Heart right ventricle (tissue), 16 donors: ENCODE measurements around the gene TMC8. TPM values are rescaled to one million over a fixed set of nuclear protein-coding genes. Genes with fewer than 3 reads are reported as not detected.

ENCODE experiments used
- ATAC-seq, 8 donors: fragments of 200-7000 bp; cut with Tn5 transposase; one replicate each; pipeline ENCODE4 v1.9.1; 2020; ENCODE audit warnings: mild to moderate bottlenecking in 8 of 8, moderate library complexity in 8 of 8, moderate number of reproducible peaks in 1 of 8
- DNase-seq, 2 donors: peaks; one replicate each; pipeline ENCODE4 v3.0.0-alpha.2; 2020
- H3K27ac ChIP-seq, 10 donors: fragments of 200-600 bp; sonication (generic) in 2 of 10; one replicate each; pipeline versions ENCODE4 v1.5.0 to v1.8.0; 2020 to 2022; ENCODE audit warnings: mild to moderate bottlenecking in 3 of 10
- H3K27me3 ChIP-seq, 7 donors: fragments of 200-600 bp; one replicate each; pipeline ENCODE4 v1.8.0; 2021 to 2022; ENCODE audit warnings: mild to moderate bottlenecking in 2 of 7
- H3K36me3 ChIP-seq, 9 donors: fragments of 200-600 bp; sonication (generic) in 1 of 9; one replicate each; pipeline versions ENCODE4 v1.5.0 to v1.8.0; 2020 to 2022; ENCODE audit warnings: mild to moderate bottlenecking in 2 of 9
- H3K4me1 ChIP-seq, 9 donors: fragments of 200-600 bp; sonication (generic) in 1 of 9; one replicate each; pipeline versions ENCODE4 v1.5.0 to v1.8.0; 2020 to 2022; ENCODE audit warnings: mild to moderate bottlenecking in 4 of 9
- H3K4me3 ChIP-seq, 10 donors: fragments of 200-600 bp; sonication (generic) in 2 of 10; one replicate each; pipeline versions ENCODE4 v1.5.0 to v1.8.0; 2020 to 2022; ENCODE audit warnings: mild to moderate bottlenecking in 7 of 10, moderate library complexity in 2 of 10
- H3K9me3 ChIP-seq, 11 donors: fragments of 200-600 bp in 10 of 11; sonication (generic) in 2 of 11; one replicate each; pipeline versions ENCODE4 v1.5.0 to v1.8.0; 2013 to 2022; ENCODE audit warnings: mild to moderate bottlenecking in 2 of 11, control low read depth in 1 of 11, moderate library complexity in 1 of 11
- CTCF ChIP-seq, 9 donors: fragments of 200-600 bp; sonication (generic) in 2 of 9; IDR thresholded peaks; one replicate each; pipeline versions ENCODE4 v1.5.0 to v1.8.0; 2021 to 2022; ENCODE audit warnings: antibody characterized with exemption in 9 of 9, mild to moderate bottlenecking in 5 of 9, moderate library complexity in 1 of 9
- WGBS, 2 donors: extraction: QIAGEN DNeasy Blood & Tissue Kit; methylation state at CpG; one replicate each; pipeline ENCODE4 v1.1.7; 2013; ENCODE audit warnings: inconsistent platforms in 1 of 2; 5-methylcytosine and 5-hydroxymethylcytosine counted together
- intact Hi-C, 10 donors: fragments of 100-400 bp; cut with DNase I; formaldehyde crosslinking; loops; one replicate each; pipeline versions ENCODE4 v1.11.1 to v1.14.2; 2022
- polyA plus RNA-seq, 2 donors: library from polyadenylated mRNA; stranded (reverse); fragments of 200-250 nt; gene quantifications; one replicate each; pipeline ENCODE4 v1.2.3, GENCODE V29; 2013
- total RNA-seq, 10 donors: library from RNA; stranded (reverse); fragmentation: NEBNext Ultra II Directional in 3 of 10; extraction: Animal tissue kit (Norgen Biotek cat#: 25700) in 3 of 10; gene quantifications; one replicate each; pipeline versions ENCODE4 v1.2.1 to v1.2.4, GENCODE V29; 2021 to 2023
- donor health status: Arrhythmogenic right ventricular cardiomyopathy.
- donor health status: ischemic (EF 13 %, LVEDD 7.1; RV severe dilation, severe dysfunction).
- donor health status: healthy with polysubstance abuse.
- donor health status: DM: no; HTN: yes; CAD: no.
- donor health status: DM: no; HTN: no; CAD: no.
- donor health status: ischemic (EF 25% LVEDD 6.9; RV normal size, moderate dysfunction).
- donor health status: ischemic (EF 25% LVEDD 5.7; RV mildly dilated, moderate dysfunction).
- donor health status: healthy.
- donor health status: DM: yes; HTN: yes; CAD: no.
- donor health status: Ischemic cardiomyopathy.
- donor health status: ischemic (EF 35%, LVEDD 5.7; RV mildly dilated, moderate dysfunction).
- donor health status: nonischemic (EF 11% LVEDD 7.7; RV severe dilation, severe dysfunction).
- donor health status: DM: yes; HTN: yes; CAD: no.
- donor health status: PGD.
- donor health status: ischemic (EF 29% LVEDD 5.4; RV normal size, mild dysfunction).
- donor health status: nonischemic (EF 23%, LVEDD 6.1; RV moderate dilation, normal function).

The TMC8 gene
- total and polyA plus RNA-seq, 12 donors, result 0.85 to 11.2 (median 2.1) TPM

DNA sequence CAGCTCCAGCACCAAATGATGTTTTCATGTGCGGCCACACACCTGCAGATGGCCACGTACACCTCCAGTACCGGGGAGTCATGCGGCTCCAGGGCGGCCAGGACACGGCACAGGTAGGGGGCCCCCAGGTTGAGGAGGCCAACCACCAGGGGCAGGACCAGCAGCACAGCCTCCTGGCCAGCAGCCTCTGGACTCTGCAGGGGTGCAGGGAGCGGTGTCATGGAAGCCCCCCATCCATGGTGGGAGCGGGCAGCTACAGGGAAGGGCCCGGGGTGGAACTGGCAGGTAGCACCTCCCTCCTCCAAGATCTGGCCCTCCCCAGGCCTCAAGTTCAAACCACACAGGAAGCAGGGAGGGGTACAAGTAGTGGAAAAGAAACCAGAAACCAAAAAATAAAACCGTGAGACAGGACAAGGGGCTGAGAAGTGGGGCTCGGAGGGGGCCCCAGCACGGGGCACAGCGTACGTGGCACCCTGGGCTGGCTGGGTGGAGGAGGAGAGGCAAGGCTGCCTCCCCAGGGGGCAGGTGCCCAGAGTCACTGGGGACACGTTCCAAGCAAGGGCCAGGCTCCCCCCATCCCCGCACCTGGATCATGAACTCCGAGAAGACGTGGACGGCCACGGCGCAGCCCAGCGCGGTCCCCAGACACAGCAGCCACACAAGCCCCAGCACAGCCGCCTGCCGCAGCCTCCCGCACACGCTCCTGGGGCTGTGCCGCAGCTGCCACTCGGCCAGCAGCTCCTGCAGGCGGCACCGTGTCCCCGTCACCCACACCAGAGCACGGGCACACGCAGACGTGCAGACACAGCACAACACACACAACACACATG lies 9.4 kb upstream of the TMC8 start:
- no peak for TF ChIP-seq CTCF (IDR thresholded peaks at IDR 0.05)
- DNase-seq, result peak in 1 of 2 donors; percentile 13
- H3K27ac ChIP-seq, result peak overlapping the region in 1 of 10 donors; percentile 72
- WGBS, 2 donors, result 92% methylated on average over 35 of the region's 35 CpGs
- peaks cover 20 to 58% (median 25%) of the 10 kb centered on the region in 9 donors for H3K4me1 ChIP-seq
- no peak for ATAC-seq
- H3K36me3 ChIP-seq, result peaks cover 0 to 98% (median 39%) of the 10 kb centered on the region in 9 donors
- H3K27me3 ChIP-seq, result no peaks in the 10 kb centered on the region
- peak overlapping the region in 1 of 10 donors; percentile 30 for H3K4me3 ChIP-seq
- intact Hi-C loops, result no loop called here
- H3K9me3 ChIP-seq, result no peaks in the 10 kb centered on the region

DNA sequence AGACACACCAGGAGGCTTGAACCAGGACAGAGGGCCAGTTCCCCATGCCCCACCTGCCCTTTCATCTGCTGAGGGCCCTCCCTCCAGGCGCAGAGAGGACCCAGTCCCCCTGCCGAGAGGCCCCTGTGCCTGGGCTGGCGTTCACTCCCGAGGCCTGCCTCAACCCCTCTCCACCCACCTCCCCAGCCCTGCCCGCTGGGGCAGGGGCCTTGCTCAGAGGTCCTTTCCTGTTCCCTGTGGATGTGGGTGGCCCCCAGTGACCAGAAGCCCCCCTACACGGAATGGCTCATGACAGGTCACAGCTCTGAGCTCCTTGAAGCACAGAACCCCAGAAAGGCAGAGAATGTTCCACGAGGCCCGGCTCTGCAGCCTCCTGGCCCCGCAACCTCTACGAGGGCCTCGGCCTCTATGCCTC lies 8.8 kb upstream of the TMC8 start:
- intact Hi-C loops, result no loop called here

GRCh38 chr17:78122216-78122930 lies 8.2 kb upstream of the TMC8 start:
- ATAC-seq (no peak), DNase-seq (peak in 1 of 2 donors; percentile 14)
- intact Hi-C loops, result no loop called here
- WGBS, 2 donors, result 85 to 88% methylated on average over 23 of the region's 23 CpGs
- Histone ChIP-seq H3K9me3 (no peaks in the 10 kb centered on the region), H3K4me3 (peak overlapping the region in 1 of 10 donors; percentile 30), H3K27me3 (no peaks in the 10 kb centered on the region), H3K4me1 (peaks cover 31 to 70% (median 37%) of the 10 kb centered on the region in 9 donors), H3K36me3 (peaks cover 0 to 93% (median 39%) of the 10 kb centered on the region in 9 donors), H3K27ac (peak overlapping the region in 2 of 10 donors; percentile 21 to 72)
- TF ChIP-seq CTCF (IDR thresholded peaks at IDR 0.05), result no peak

More for the DNA sequence above, 8.8 kb upstream of the TMC8 start:
- H3K27ac ChIP-seq, result peak overlapping the region in 1 of 10 donors; percentile 72
- H3K36me3 ChIP-seq, result peaks cover 0 to 98% (median 39%) of the 10 kb centered on the region in 9 donors
- H3K4me1 ChIP-seq, result peaks cover 26 to 64% (median 31%) of the 10 kb centered on the region in 9 donors
- WGBS, 2 donors, result 76 to 80% methylated on average over 11 of the region's 11 CpGs
- H3K9me3 ChIP-seq, result no peaks in the 10 kb centered on the region
- peak in 1 of 2 donors; percentile 9 for DNase-seq
- peak overlapping the region in 1 of 10 donors; percentile 30 for H3K4me3 ChIP-seq
- ATAC-seq, result no peak
- no peaks in the 10 kb centered on the region for H3K27me3 ChIP-seq
- TF ChIP-seq CTCF (IDR thresholded peaks at IDR 0.05), result no peak

- Histone ChIP-seq H3K4me1 (peaks cover 31 to 71% (median 42%) of the 10 kb centered on the region in 9 donors), H3K4me3 (no peak overlapping the region), H3K27me3 (no peaks in the 10 kb centered on the region), H3K36me3 (peaks cover 0 to 87% (median 39%) of the 10 kb centered on the region in 9 donors), H3K27ac (no peak overlapping the region), H3K9me3 (no peaks in the 10 kb centered on the region)
- ATAC-seq, result no peak
- no peak for DNase-seq
- WGBS, 2 donors, result 95 to 98% methylated on average over 4 of the region's 4 CpGs
- intact Hi-C loops, result no loop called here
- no peak for TF ChIP-seq CTCF (IDR thresholded peaks at IDR 0.05)
Observed at GRCh38 chr17:78122931-78123249, 7.7 kb upstream of the TMC8 start.
